NT2/D1 (cell line): ENCODE results near the gene ASNS.

Source experiments
- SUZ12 ChIP-seq: IDR thresholded peaks from 2 replicates; pipeline ENCODE4 v1.6.1; 2011; ENCODE audit not compliant: insufficient read length, insufficient read depth; ENCODE audit errors: extremely low read depth
- YY1 ChIP-seq: IDR thresholded peaks from 2 replicates; pipeline ENCODE4 v1.6.1; 2011; ENCODE audit not compliant: insufficient read length, insufficient read depth
- ZNF274 ChIP-seq: IDR thresholded peaks from 2 replicates; pipeline ENCODE4 v1.6.1; 2011; ENCODE audit warnings: mild to moderate bottlenecking, low read depth, low read length

DNA sequence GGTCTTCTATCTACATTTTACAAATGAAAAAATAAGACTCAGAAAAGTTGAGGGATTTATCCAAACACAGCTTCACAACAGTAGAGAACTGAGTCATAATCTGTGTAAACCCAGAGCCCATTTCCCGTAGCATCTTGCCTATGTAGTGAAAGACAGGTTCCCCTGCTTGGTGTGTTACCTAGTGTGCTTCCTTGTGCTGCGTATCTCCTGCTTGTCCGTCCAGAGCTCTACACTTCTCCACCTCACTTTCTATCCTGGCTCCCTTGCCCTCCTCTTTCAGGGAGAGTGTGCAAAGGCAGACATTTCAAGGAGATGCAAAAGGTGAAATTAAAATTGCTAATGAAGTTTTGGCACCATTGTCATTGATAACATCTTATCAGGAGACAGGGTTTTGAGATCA is 1.4 kb upstream of the ASNS start:
- TF ChIP-seq SUZ12 (no peak), ZNF274 (no peak), YY1 (no peak)
